Effector CD4-positive, alpha-beta T cell (primary cell): ENCODE data around the gene STK39.

Experiments used
- DNase-seq: peaks from one replicate; pipeline ENCODE4 v3.0.0-alpha.2; 2020

STK39 gene

DNA sequence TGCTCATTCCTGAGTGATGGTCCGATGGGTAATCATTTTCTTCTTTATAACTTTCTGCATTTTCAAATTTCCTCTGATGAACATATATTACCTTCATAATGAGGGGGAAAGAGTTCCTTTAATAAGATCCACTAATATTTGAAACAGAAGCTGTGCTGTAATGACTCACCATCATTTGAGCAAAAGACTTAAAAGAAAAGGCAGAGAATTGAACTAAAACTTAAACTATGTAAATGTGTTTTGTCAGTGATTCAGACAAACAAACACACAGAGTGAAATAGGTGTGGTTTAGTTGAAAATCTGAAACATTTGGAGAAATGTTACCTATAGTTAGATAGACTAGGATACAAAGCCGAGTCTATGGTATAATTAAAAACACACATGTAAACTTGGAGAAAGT is 209.6 kb downstream of the STK39 start:
- no peak for DNase-seq

DNA sequence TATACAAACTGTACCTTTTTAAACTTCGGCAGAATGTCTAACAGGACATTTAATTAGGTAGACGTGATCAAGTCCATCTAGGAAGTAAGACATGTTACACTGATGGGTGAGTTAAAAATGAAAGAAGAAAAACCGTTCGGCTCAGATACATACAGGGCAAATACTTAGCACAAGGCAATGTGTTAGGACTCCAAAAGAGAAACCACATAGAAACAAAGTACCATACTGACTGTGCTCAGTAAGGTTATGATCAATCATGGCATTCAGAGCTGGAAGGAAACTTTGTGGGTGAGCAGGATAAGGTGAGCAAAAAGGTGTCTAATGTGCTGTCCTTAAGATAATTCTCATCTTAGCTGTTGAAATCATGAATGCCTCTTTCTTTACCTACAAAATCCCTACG is 211.9 kb downstream of the STK39 start:
- no peak for DNase-seq

DNA sequence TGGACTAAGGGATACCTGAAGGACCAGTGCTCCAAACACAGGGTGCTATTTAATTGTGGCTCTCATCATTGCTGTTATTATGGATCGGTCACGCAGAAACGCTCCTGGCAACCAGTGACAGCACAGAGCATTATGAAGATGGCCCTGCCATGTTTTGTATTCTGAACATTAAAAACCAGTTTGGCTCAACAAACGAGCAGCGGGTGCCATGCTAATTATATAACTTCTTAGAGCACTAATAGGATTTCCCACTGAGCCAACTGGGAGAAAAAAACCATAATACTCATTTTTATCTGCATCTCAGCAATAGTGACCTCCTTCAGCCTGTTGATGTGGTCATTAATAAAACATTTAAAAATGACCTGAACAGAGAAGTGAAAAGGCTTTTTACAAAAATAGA is 212.8 kb downstream of the STK39 start:
- no peak for DNase-seq

DNA sequence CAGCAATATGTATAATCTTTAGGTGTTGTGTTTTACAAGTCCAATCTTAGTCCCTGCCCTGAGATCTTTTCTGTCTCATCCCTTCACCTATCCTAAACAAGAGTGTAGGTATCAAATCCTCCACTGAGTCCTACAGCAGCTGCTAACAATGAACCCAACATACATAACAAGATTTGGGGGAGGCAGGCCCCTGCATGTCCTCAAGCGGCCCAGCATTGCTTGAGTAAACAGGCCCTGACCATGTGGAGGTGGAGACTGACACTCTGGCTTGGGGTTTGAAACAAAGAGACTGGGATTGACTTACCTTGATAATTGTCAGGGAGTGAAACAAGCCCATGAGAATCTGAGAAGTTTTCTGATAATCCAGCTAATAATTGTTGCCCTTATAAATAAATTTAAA is 213.4 kb downstream of the STK39 start:
- DNase-seq: no peak

DNA sequence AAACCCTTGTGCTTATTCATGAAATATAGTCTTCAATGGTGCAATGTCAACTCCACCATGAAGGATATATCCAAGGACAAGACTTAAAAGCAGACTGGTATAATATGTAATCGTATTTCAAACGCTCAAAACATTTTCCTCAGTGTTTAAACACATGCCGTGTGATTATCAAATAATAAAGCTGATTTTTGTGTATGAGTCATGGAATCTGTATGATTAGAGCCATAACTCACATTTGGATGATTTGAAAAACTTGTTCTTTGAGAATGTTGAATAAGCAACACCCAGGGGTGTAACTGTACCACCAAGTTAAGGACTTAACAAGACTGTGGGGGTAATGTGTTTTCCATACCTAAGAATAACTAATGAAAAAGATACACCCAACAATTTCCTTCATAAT is 215.3 kb downstream of the STK39 start:
- DNase-seq: no peak

DNA sequence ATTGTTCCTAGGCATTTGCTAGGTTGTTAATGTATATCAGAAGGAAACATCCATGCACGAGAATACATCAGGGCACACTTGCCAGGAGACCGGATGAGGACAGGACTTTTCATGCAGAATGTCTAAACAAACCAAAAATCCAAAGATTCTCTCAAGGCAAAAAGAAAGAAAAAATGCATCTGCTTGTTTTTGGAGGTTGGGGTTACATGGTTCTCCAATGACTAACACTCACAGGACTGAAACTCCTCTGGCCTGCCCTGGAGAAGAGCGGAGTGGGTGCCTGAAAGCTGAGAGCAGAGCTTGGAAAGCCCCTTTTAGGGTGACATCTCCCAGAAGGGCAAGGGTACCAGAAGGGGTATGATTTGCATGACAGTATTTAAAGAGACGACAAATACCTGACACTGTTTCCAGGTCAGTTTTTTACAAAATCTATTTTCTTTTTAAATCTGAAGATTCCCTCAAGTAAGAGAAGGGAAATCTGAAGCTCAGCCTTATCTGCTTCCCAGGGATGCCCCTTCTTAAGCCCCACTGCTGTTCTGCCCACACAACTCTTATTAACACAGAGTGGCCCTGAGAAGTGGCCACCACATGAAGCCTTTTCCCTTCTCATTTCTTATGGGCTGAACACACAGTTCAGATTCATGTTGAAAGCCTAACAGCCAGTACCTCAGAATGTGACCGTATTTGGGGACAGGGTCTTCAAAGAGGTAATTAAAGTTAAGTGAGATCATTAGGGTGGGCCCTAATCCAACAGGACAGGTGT is 216.4 kb downstream of the STK39 start:
- no peak for DNase-seq

DNA sequence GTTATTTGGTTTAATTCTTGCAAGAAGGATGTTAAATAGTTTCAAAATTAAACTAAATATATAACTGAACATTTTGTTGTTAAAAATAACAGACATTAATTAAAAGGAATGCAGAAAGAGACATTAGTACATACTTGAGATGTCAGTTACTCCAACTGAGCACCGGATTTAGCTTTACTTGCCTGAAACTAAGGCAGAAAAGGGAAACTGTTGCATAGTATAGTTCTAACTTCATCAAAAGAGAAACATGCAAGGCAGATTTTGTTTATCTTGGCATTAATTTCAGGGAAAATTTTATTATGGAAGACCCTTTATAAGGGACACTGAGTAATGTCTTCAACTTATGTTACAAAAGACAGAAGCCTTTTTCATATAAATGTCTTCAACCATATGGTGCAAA is 218.3 kb downstream of the STK39 start:
- no peak for DNase-seq

DNA sequence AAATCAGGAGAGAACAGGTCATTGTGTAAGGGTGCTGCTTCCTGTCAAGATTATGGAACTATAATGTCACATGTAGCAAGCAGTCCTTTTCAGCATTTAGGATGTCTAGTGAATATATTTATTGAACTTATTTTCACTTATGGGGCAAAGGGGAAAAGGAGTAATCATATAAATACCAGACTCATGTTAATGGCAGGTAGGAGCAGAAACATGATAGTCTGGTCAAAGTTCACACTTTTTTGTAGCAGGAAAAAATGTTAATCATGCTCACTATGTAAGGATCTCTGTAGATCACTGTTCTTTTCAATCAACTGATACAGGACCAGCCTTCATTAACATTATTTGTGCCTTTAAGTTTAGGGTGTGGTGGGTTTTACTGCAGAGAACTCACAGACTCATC is 219.0 kb downstream of the STK39 start:
- DNase-seq: no peak

DNA sequence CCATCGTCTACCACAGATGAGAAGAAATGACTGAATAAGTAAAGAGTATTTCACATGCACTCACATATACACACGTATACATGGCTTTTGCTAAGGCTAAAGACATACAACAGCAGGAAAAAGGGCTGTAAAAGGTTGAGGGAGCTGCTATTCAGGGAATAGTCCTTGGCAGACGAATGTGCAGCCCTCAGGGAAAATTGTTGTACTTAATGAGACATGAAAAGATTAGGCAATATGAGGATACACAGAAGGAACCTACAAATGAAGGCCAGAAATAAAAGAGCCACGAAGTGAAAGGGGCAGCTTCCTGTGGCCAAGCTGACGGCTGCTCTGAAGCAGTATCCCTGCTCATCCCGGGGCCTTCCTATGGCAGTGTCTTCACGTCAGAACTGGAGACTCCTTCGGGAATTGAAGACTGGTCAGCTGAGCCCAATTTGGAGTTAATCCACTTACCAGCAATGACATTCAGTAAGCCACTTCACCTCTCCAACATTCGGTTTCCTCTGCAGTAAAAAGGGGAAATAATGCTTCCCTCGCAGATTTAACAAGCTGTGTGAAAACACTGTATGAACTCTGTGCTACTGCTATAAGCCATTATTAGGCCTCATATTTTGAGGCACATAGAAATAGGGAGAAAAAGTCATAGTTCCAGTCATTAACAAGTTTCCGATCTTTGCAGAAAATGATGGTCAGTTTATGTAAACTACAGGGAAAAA is 221.8 kb downstream of the STK39 start:
- no peak for DNase-seq

DNA sequence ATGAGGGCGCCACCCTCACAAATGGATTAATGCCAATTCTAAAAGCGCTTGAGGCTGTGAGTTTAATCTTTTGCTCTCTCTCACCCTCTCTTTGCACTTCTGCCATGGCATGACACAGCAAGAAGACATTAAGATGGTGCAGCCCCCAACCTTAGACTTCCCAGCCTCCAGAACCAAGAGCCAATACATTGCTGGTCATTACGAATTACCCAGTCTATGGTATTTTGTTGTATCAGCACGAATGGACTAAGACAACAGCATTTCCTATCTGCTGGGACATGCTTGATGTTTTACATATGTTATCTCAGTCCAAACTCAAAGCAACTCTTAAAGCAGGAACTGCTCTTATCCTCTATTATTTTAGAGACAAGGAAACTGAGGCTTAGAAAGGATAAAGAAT is 222.9 kb downstream of the STK39 start:
- DNase-seq: no peak

DNA sequence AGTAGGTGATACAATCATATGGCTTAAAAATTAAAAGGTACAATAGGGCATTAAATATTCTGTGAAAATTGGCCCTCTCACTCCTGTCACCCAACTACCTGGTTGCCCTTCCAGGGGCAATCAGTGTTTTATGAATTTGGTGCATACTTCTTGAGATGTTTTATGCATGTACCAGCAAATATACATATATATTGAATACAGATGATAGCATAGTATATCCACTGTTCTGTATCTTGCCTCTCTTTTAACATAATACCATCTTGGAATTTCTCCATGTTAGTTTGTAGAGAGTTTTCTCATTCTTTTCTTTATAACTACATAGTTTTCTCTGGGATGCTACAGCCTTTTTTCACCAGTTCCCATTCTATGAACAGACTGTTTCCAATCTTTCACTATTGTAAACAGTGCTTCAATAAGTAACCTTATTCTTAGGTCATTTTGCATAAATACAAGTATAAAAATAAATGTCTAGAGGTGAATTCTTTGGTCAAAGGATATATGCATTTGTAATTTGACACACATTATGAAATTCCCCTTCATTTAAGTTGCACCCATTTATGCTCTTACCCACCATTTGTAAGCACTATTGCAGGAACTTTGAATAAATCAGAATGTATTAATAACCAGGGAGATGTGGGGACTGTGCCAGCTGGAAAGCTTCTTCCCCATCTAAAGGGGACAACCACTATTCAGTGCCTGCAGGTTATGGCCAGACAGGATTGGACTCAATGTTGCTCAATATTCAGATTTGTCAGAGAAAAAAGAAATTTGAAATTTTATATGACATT is 225.4 kb downstream of the STK39 start:
- no peak for DNase-seq

DNA sequence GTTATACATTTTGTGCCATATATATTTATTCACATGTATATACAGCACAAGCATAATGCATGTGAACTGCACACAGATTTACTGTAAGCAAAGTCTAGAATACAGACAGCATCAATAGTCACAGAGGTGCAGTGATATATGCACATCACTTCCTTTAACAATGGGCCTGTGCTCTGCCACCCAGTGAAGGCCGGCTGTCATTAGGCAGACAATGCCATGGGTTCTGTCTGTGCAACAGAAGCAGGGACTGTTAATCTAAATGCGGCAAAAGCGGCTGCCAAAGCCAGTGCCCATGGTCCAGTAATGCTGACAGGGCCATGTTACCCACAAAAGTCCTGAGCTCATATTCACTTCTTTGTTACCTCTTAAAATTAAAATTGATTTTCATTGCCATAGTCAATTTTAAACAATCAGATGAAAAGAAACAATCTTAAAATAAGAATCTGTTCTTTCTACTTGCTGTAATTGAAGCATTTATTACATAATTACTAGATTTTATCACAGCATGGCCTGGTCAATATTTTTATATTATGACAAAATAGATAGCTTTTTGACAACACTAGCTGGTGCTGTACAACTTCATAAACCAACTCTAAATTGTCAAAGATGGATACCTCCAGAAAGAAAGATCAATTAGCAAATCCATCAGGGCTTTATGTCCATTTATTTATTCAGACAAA is 232.0 kb downstream of the STK39 start:
- no peak for DNase-seq

DNA sequence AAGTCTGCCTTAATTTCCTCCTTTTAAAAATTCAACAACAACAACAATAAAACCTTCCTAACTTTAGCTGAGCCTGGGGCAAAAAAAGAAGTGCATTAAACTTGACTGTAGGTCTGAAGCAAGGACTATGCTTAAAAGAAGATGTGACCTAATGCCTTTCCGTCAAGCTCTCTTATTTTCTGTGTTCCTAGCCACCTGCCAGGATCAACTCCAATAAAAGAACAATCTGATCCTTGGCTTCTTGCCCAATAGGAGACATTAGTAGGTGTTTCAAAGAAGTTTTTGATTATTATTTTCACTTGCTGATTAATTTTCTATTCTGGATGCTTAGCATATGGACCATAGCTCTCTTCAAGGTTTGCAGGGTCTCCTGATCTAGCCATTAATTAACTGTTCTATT is 237.5 kb downstream of the STK39 start:
- DNase-seq: no peak

DNA sequence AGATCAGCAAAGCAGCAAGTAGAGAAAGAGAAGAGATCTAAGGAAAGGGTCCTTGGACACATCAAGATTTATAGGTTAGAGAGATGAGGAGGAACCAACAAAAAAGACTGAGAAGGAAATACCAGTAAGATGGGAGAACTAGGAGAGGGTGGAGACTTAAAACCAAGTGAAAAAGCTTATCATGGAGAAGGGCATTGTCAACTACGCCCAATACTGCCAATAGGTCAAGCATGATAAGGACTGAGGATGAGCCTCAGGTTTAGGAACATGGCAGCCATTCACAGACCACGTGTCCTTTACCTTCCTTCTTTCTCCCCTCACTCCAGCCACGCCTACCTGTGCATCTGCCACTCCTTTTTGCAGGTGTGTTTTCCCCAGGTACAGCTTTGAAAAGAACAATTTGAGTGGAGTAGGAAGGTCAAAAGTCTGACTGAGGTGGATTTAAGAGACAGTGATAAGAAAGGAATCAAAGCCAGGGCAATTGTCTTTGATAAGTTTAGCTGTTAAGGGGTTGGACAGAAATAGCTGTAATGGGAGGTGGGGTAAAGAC is 238.7 kb downstream of the STK39 start:
- DNase-seq: no peak

DNA sequence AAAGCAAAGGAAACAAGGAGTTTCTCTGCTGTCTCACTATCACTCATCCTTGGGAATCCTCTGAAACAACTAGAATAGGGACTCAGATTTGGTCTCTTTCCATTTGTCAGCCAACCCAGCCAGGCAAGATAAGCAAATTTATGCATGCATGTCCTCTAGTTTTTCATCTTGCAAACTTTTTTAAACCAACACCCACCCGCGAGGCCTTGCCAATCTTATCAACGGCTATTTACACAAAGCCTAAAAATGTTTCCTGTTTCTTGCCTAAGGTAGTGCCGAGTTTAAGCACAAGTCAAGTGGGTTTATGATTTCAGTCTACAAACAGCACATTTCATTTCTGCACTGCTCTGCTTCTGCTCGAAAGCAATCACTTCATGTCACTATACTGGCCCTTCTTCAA is 240.9 kb downstream of the STK39 start:
- DNase-seq: no peak

DNA sequence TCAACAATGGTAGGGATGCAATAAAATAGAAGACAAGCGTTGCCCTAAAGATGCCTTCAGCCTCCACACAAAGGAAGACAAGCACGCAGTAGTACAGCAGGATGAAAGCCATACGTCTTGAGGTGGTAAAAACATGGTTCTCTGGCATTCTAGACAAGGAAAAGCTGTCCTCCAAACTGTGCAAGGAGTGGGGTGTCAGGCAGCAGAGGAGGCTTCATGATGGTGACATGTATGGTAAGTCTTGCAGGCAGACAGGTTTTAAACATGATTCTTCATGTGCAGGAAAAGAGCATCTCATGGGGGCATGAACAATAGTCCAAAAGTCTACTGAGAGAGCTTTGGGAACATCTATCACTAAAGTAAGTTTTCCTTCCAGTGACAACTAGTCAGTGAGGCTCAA is 241.8 kb downstream of the STK39 start:
- DNase-seq: no peak

DNA sequence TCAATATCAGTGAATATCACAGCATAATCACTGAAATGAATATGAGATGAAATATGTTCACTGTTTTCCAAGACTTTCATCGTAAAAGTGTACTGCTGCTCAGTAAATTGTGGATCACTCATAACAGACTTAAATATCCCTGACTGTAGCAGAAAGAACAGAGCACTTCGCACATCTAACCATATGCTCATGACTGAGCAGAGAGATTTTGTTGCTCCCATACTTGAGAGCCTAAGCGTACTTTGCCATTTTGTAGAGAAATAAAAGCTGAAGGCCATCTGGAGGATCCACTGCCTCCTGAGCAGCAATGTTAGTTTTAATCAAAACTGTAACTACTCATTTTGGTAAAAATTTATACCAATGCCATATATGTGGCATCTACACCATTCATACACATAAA is 243.5 kb downstream of the STK39 start:
- no peak for DNase-seq

DNA sequence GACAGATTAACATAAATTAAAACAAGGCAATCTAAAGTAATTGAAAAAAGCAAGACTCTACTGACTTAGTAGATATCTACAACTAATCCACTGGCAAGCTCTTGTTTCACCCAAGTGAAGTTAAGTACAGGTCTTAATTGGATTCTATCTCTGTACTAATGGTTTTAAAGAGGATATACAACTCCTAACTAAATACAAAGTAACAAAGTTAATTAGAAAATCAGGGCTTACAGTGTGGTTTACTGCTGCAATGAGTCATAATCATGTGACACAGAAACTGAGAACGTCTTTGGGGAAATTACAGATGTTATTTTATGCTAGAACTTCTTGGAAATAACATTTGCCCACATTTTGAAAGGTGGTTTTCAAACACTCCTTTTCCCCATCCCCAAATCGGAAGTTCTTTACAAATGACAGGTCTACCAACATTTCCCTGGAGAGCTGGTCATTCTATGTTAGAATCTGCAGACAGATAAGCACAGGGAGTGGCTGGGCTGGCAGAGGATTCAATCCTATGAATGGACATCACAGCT is 245.3 kb downstream of the STK39 start:
- no peak for DNase-seq

DNA sequence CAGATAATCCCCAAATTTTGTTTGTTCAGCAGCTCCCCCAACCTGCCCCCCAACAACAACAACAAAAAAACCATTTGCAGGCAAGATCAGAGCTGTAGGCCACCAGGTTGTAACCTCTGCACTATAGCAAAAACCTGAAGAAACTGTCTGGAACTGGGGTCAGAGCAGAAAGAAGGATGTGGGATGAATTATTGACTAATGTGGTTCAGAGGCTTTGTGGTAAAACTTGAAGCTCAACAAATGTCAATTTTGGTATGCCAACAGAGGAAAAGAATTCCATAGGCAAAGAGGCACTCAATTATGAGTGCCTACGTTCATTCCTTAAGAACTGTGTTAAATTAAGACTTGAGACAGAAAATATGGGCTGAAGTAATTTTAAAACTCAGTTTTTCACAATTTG is 255.1 kb downstream of the STK39 start:
- DNase-seq: no peak

DNA sequence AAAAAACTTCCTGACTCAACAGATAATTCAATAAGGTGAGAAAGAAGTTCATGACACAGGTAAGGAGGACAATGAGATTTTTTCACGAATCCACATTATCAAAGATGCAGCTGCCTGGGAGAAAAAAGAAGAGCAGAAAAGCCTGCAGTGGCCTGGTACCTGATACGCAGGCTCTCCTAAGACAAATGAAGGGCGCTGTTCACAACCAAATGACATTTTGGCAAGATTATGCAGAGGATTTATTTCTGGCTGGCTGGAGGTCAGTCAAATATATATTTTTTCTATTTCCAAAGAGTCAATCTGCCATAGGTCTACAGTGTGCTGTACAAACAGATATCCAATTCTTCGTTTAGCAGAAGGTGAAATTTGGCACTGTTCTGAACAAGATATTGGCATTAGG is 257.3 kb downstream of the STK39 start:
- DNase-seq: no peak

DNA sequence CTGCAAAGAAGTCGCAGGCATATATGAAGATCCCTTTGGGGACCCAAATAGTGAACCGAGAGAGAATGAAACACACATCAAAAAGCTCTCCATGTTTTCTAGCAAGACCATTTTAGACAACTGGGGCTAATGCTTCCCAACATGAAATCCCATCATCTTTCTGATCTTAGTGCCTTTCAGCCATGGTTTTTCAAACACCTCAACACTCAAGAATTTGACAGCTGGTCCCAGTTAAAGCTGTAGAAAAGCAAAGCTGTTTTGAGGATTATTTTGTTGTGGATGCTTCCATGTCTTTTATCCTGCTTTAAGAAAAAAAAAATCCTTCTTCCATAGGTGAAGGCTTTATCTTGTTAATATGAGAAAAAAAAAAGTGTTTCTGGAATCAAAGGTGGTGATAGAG is 259.1 kb downstream of the STK39 start:
- DNase-seq: no peak

DNA sequence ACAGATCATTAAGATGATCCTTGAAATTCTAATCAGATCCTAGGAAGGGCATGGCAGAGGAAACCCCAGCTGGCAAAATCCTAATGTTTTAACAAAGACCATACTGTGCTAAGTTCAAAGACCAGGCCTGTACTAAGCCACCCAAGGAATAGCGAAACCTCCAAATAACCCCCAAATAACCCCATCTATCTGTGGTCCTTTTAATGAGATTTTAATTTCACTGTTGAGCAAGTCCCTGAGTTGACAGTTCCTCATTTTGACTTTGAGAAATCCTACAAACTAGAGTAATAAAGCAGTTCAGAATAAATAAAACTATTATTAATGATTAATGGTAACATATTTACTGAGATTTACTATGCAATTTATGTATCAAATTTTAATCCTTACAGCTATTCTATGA is 259.8 kb downstream of the STK39 start:
- no peak for DNase-seq

DNA sequence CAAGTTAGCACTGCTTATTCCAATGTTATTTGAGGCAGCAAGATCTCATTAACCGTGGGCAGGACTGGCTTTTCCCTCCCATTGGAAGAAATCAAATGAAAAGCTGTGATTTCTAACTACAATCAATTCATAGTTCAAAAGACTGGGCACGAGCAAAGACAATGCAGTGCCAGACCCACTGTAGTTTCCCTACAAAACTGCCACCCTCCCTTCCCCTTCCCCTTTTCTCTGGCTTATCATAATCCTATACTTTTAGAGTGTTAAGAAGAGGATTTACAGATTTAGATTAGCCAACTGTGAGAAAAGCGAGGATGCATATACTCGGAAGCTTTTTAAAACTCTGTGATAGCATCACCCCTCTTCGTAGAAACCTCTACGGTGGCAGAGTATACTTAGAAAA is 260.4 kb downstream of the STK39 start:
- no peak for DNase-seq
